ENCODE data around the gene UBXN4. TPM values are rescaled to one million over a fixed set of nuclear protein-coding genes. Genes with fewer than 3 reads are reported as not detected.

Gene UBXN4
- total RNA-seq, 2 experiments from 2014 or later = 97.0 to 104 TPM

- Mint-ChIP-seq H3K27me3 (no peaks in the 10 kb centered on the region), H3K36me3 (ENCODE audit: low read depth) (peaks cover 54% of the 10 kb centered on the region), H3K27ac (no peak overlapping the region), H3K9me3 (ENCODE audit: low read depth) (peaks cover under 1% of the 10 kb centered on the region), H3K4me3 (no peak overlapping the region), H3K4me1 (peaks cover 13% of the 10 kb centered on the region)
- ChIA-PET CTCF (interaction anchor here (0.5 to 1.3 kb wide), 3 partner anchors 13 to 36 kb away, joined by 3 read pairs; no protein-coding TSS in a partner anchor), POLR2A (no interaction called here)
- intact Hi-C loops (cut with DNase I, micrococcal nuclease) = no loop called here
- DNase-seq (no peak), ATAC-seq (no peak)
Observed at GRCh38 chr2:135762022-135762421, 20.4 kb downstream of the UBXN4 start.

DNA sequence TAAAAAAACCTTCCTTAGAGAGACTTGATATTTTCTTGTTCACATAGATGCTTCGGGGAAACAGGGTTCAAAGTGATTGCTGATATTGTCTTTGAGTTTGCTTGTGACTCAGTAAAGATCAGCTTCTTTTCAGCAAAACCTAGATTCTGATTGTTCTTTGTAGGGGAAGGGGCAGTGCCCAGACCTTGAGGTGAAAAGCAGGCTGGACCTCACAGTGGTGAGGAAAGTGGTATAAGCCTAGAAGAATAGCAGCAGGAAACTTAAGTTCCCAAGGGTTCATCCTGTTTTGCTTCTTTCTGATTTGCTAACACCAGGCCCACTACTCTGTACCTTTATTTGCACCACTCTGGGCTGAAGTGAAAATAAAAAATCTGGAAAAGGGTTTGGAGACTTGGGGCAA lies 20.9 kb downstream of the UBXN4 start:
- DNase-seq (no peak), ATAC-seq (no peak)
- Mint-ChIP-seq H3K36me3 (ENCODE audit: low read depth) (peaks cover 52% of the 10 kb centered on the region), H3K27me3 (no peaks in the 10 kb centered on the region), H3K4me1 (peaks cover 13% of the 10 kb centered on the region), H3K4me3 (no peak overlapping the region), H3K27ac (no peak overlapping the region), H3K9me3 (ENCODE audit: low read depth) (no peaks in the 10 kb centered on the region)
- ChIA-PET POLR2A (no interaction called here), CTCF (interaction anchor here (0.6 to 1.3 kb wide), 3 partner anchors 24 to 320 kb away, joined by 3 to 5 read pairs (median 3); no protein-coding TSS in a partner anchor)
- intact Hi-C loops (cut with DNase I, micrococcal nuclease) = no loop called here

DNA sequence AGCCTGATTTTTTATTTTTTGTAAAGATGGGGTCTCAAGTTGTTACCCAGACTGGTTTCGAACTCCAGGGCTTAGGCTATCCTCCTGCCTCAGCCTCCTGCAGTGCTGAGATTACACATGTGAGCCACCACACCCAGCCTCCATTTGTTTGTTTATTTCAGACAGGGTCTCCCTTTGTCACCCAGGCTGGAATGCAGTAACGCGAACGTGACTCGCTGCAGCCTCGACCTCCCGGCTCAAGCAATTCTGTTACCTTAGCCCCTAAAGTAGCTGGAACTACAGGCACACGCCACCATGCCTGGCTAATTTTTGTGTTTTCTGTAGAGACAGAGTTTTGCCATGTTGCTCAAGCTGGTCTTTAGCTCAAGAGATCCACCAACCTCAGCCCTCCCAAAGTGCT lies 27.2 kb downstream of the UBXN4 start:
- ChIA-PET POLR2A (no interaction called here), CTCF (interaction anchor here (0.6 to 1.1 kb wide), 2 partner anchors 14 to 462 kb away, joined by 4 read pairs; no protein-coding TSS in a partner anchor)
- ATAC-seq (no peak), DNase-seq (no peak)
- Mint-ChIP-seq H3K36me3 (ENCODE audit: low read depth) (peaks cover 43% of the 10 kb centered on the region), H3K9me3 (ENCODE audit: low read depth) (no peaks in the 10 kb centered on the region), H3K4me1 (peaks cover 12% of the 10 kb centered on the region), H3K27me3 (no peaks in the 10 kb centered on the region), H3K27ac (no peak overlapping the region), H3K4me3 (no peak overlapping the region)
- intact Hi-C loops (cut with DNase I, micrococcal nuclease) = no loop called here

DNA sequence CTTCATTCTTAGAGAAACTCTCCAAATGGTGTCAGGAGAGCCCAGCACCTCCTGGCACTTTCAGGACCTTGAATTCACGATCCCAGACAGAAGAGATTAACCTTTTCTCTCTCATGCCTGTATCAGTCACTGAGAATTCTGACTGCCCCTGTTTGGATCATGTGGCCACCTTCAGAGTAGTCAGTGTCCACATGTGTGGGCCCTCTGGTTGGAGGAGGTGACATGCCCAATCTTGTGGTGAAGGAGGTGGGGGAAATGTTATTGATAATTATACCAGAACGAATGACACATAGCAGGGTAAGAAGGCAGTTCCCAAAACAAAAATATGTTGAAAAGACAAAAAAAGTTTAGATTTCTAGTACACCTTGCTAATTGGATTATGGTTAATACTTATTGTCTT lies 31.7 kb downstream of the UBXN4 start:
- CTCF ChIA-PET = no interaction called here
- H3K27ac Mint-ChIP-seq = peak overlapping the region; percentile 56
- ATAC-seq = peak; percentile 58

GRCh38 chr2:135773917-135774316 lies 32.3 kb downstream of the UBXN4 start:
- ChIA-PET CTCF (interaction anchor here (1.3 kb wide), 1 partner anchor 10 kb away, joined by 3 read pairs; no protein-coding TSS in a partner anchor), POLR2A (no interaction called here)
- H3K27me3 Mint-ChIP-seq = no peaks in the 10 kb centered on the region
- no peak for DNase-seq
- no peak for ATAC-seq
- H3K4me1 Mint-ChIP-seq = peaks cover 8% of the 10 kb centered on the region
- intact Hi-C loops (cut with DNase I, micrococcal nuclease) = no loop called here
- peaks cover 54% of the 10 kb centered on the region for H3K36me3 Mint-ChIP-seq (ENCODE audit: low read depth)
- no peak overlapping the region for H3K27ac Mint-ChIP-seq
- H3K9me3 Mint-ChIP-seq (ENCODE audit: low read depth) = no peaks in the 10 kb centered on the region
- H3K4me3 Mint-ChIP-seq = no peak overlapping the region

More for the DNA sequence above, 31.7 kb downstream of the UBXN4 start:
- Mint-ChIP-seq H3K4me3 (no peak overlapping the region), H3K36me3 (ENCODE audit: low read depth) (peaks cover 52% of the 10 kb centered on the region), H3K4me1 (peaks cover 8% of the 10 kb centered on the region), H3K27me3 (no peaks in the 10 kb centered on the region), H3K9me3 (ENCODE audit: low read depth) (no peaks in the 10 kb centered on the region)
- intact Hi-C loops (cut with DNase I, micrococcal nuclease) = no loop called here
- no peak for DNase-seq
- POLR2A ChIA-PET = no interaction called here

- POLR2A ChIA-PET = no interaction called here
- H3K27ac Mint-ChIP-seq = no peak overlapping the region
- H3K36me3 Mint-ChIP-seq (ENCODE audit: low read depth) = peaks cover 55% of the 10 kb centered on the region
- no peaks in the 10 kb centered on the region for H3K27me3 Mint-ChIP-seq
- no peak overlapping the region for H3K4me3 Mint-ChIP-seq
- intact Hi-C loops (cut with DNase I, micrococcal nuclease) = no loop called here
- CTCF ChIA-PET = interaction anchor here (1.1 kb wide), 1 partner anchor 9 kb away, joined by 3 read pairs; no protein-coding TSS in a partner anchor
- no peak for DNase-seq
- peaks cover 8% of the 10 kb centered on the region for H3K4me1 Mint-ChIP-seq
- no peak for ATAC-seq
- H3K9me3 Mint-ChIP-seq (ENCODE audit: low read depth) = no peaks in the 10 kb centered on the region
Observed at GRCh38 chr2:135775420-135775819, 33.8 kb downstream of the UBXN4 start.

- H3K27me3 Mint-ChIP-seq = no peaks in the 10 kb centered on the region
- POLR2A ChIA-PET = no interaction called here
- no peak overlapping the region for H3K4me3 Mint-ChIP-seq
- CTCF ChIA-PET = interaction anchor here (1.1 kb wide), 1 partner anchor 8 kb away, joined by 3 read pairs; no protein-coding TSS in a partner anchor
- DNase-seq = no peak
- ATAC-seq = no peak
- H3K4me1 Mint-ChIP-seq = peaks cover 8% of the 10 kb centered on the region
- intact Hi-C loops (cut with DNase I, micrococcal nuclease) = no loop called here
- no peak overlapping the region for H3K27ac Mint-ChIP-seq
- peaks cover 63% of the 10 kb centered on the region for H3K36me3 Mint-ChIP-seq (ENCODE audit: low read depth)
- no peaks in the 10 kb centered on the region for H3K9me3 Mint-ChIP-seq (ENCODE audit: low read depth)
Observed at GRCh38 chr2:135776367-135776766, 34.7 kb downstream of the UBXN4 start.

DNA sequence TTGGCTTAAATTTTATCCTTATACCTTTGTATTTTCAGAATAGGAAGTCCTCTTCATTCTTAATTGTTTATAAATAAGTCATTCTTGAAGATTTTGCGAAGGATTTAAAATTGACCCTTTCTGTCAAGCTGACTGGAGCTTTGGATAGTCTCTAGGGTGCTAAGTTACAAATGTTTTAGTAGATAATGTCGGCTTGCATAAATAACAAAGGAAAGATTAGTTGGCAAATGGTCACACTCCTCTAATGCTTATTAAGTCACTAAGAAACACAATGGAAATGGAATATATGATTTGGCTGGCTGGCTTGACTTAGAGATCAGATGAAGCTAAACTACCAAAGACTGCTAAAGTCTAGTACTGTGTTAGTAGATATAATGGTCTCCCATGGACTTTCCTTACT lies 40.6 kb downstream of the UBXN4 start:
- ChIA-PET POLR2A (interaction anchor here (0.6 to 0.7 kb wide), 2 partner anchors 71 to 82 kb away, joined by 3 read pairs; no protein-coding TSS in a partner anchor), CTCF (interaction anchor here (0.9 to 5.9 kb wide), 5 partner anchors 10 to 793 kb away, joined by 3 to 60 read pairs (median 4); no protein-coding TSS in a partner anchor)
- no peaks in the 10 kb centered on the region for H3K27me3 Mint-ChIP-seq
- no peaks in the 10 kb centered on the region for H3K9me3 Mint-ChIP-seq (ENCODE audit: low read depth)
- DNase-seq = no peak
- peaks cover 56% of the 10 kb centered on the region for H3K36me3 Mint-ChIP-seq (ENCODE audit: low read depth)
- H3K27ac Mint-ChIP-seq = no peak overlapping the region
- H3K4me1 Mint-ChIP-seq = no peaks in the 10 kb centered on the region
- intact Hi-C loops (cut with DNase I, micrococcal nuclease) = no loop called here
- no peak for ATAC-seq
- H3K4me3 Mint-ChIP-seq = no peak overlapping the region

DNA sequence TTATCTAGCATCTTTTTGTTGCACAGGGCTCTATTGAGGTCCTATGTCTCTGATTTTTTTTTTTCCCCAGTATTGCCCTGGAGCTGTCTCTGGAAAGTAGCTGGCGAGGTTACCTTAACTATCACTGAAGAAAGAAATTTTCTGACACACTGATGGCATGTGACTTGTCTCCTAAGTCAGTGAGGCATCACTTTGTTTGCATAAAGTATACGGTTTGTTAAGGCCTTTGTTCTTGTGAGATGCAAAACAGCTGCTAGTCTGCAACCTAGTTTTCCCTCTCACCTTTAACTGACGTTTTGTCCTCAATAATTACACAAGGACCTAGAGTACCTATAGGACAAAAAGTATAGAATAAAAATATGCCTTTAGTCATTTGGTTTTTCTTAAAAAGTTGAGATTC lies 41.8 kb downstream of the UBXN4 start:
- Mint-ChIP-seq H3K27ac (no peak overlapping the region), H3K4me3 (no peak overlapping the region), H3K36me3 (ENCODE audit: low read depth) (peaks cover 51% of the 10 kb centered on the region), H3K27me3 (no peaks in the 10 kb centered on the region), H3K9me3 (ENCODE audit: low read depth) (no peaks in the 10 kb centered on the region), H3K4me1 (no peaks in the 10 kb centered on the region)
- intact Hi-C loops (cut with DNase I, micrococcal nuclease) = no loop called here
- DNase-seq = no peak
- ChIA-PET POLR2A (interaction anchor here (0.6 kb wide), 1 partner anchor 35 kb away, joined by 3 read pairs; no protein-coding TSS in a partner anchor), CTCF (interaction anchor here (0.6 to 5.9 kb wide), 6 partner anchors 9 to 310 kb away, joined by 3 to 60 read pairs (median 3); no protein-coding TSS in a partner anchor)
- ATAC-seq = no peak

DNA sequence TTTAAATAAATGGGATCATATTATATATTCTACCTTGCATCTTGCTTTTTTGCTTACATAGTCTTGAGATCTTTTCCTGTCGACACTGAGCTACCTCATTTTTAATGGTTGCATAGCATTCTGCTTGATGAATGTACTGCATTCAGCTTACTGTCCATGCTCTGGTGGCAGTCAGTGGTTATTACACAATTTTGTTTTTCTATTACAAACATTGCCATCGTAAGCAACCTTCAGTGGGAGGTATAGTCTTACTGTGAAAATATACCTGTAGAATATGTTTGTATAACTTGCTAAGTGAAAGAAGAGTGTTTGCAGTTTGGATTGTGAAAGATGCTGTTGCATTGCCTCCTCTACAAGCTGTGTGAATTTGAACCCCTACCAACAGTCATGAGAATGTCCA lies 43.4 kb downstream of the UBXN4 start:
- CTCF ChIA-PET = interaction anchor here (1.0 to 5.9 kb wide), 6 partner anchors 9 to 57 kb away, joined by 3 to 60 read pairs (median 3); no protein-coding TSS in a partner anchor
- Mint-ChIP-seq H3K4me1 (no peaks in the 10 kb centered on the region), H3K27me3 (no peaks in the 10 kb centered on the region), H3K27ac (no peak overlapping the region), H3K36me3 (ENCODE audit: low read depth) (peaks cover 47% of the 10 kb centered on the region), H3K4me3 (no peak overlapping the region), H3K9me3 (ENCODE audit: low read depth) (no peaks in the 10 kb centered on the region)
- DNase-seq (no peak), ATAC-seq (peak; percentile 30)
- POLR2A ChIA-PET = no interaction called here
- intact Hi-C loops (cut with DNase I, micrococcal nuclease) = no loop called here

GRCh38 chr2:135786823-135787222 lies 45.2 kb downstream of the UBXN4 start:
- Mint-ChIP-seq H3K36me3 (ENCODE audit: low read depth) (peaks cover 31% of the 10 kb centered on the region), H3K27ac (no peak overlapping the region), H3K4me1 (no peaks in the 10 kb centered on the region), H3K27me3 (no peaks in the 10 kb centered on the region), H3K4me3 (no peak overlapping the region), H3K9me3 (ENCODE audit: low read depth) (no peaks in the 10 kb centered on the region)
- CTCF ChIA-PET = interaction anchor here (1.1 to 5.9 kb wide), 2 partner anchors 11 to 27 kb away, joined by 3 to 60 read pairs; no protein-coding TSS in a partner anchor
- POLR2A ChIA-PET = no interaction called here
- intact Hi-C loops (cut with DNase I, micrococcal nuclease) = no loop called here
- no peak for ATAC-seq
- no peak for DNase-seq

GRCh38 chr2:135790423-135790822 lies 48.8 kb downstream of the UBXN4 start:
- CTCF ChIA-PET = interaction anchor here (0.5 kb wide), 1 partner anchor 36 kb away, joined by 3 read pairs; no protein-coding TSS in a partner anchor

More at GRCh38 chr2:135790423-135790822, 48.8 kb downstream of the UBXN4 start:
- H3K9me3 Mint-ChIP-seq (ENCODE audit: low read depth) = no peaks in the 10 kb centered on the region
- peaks cover 6% of the 10 kb centered on the region for H3K36me3 Mint-ChIP-seq (ENCODE audit: low read depth)
- no peaks in the 10 kb centered on the region for H3K27me3 Mint-ChIP-seq
- DNase-seq (no peak), ATAC-seq (no peak)
- POLR2A ChIA-PET = no interaction called here
- H3K4me3 Mint-ChIP-seq = no peak overlapping the region
- intact Hi-C loops (cut with DNase I, micrococcal nuclease) = no loop called here
- H3K27ac Mint-ChIP-seq = no peak overlapping the region
- H3K4me1 Mint-ChIP-seq = peaks cover 21% of the 10 kb centered on the region
